ENCODE data around the gene TGM1.

Gene TGM1

GRCh38 chr14:24251880-24252288 is 11.1 kb downstream of the TGM1 start:
- no peak overlapping the region for H3K4me2 ChIP-seq (ENCODE audit: low read depth, low read length)

GRCh38 chr14:24250354-24250753 is 12.6 kb downstream of the TGM1 start:
- no peak overlapping the region for H3K4me2 ChIP-seq (ENCODE audit: low read depth, low read length)
- H3K36me3 ChIP-seq (replicated peaks; ENCODE audit: insufficient read depth, low read length): no peaks in the 10 kb centered on the region
- no peak overlapping the region for H3K4me3 ChIP-seq (ENCODE audit: low read length)
- no peaks in the 10 kb centered on the region for H3K9me2 ChIP-seq (replicated peaks; ENCODE audit: insufficient read depth, low read length)
- H3K4me1 ChIP-seq (ENCODE audit: low read length): no peaks in the 10 kb centered on the region
- no peaks in the 10 kb centered on the region for H3K27me3 ChIP-seq (replicated peaks; ENCODE audit: insufficient read depth, low read length)
- no peaks in the 10 kb centered on the region for H3K79me2 ChIP-seq (ENCODE audit: low read length)
- no peak overlapping the region for H3K9ac ChIP-seq (ENCODE audit: low read length)
- no peak for DNase-seq
- TF ChIP-seq CTCF (IDR thresholded peaks at IDR 0.05; ENCODE audit: low read length): no peak
- no peak for TF ChIP-seq EZH2 (optimal IDR thresholded peaks at IDR 0.05; ENCODE audit: low read depth, low read length)
- TF ChIP-seq EZH2phosphoT487 (IDR thresholded peaks at IDR 0.05; ENCODE audit: low read length): no peak
- no peaks in the 10 kb centered on the region for H4K20me1 ChIP-seq (ENCODE audit: insufficient read depth, low read length)
- H3F3A ChIP-seq (ENCODE audit: insufficient read depth, low read length): peaks cover 10% of the 10 kb centered on the region; the same call in 1 of the 2 replicates
- no peak overlapping the region for H2AFZ ChIP-seq (ENCODE audit: low read length)
- no peaks in the 10 kb centered on the region for H3K9me3 ChIP-seq (replicated peaks; ENCODE audit: insufficient read depth, low read length)
- no peak overlapping the region for H3K27ac ChIP-seq (ENCODE audit: low read length)

More at GRCh38 chr14:24251880-24252288, 11.1 kb downstream of the TGM1 start:
- H3K9me3 ChIP-seq (replicated peaks; ENCODE audit: insufficient read depth, low read length): no peaks in the 10 kb centered on the region
- H3K27ac ChIP-seq (ENCODE audit: low read length): no peak overlapping the region
- H3K79me2 ChIP-seq (ENCODE audit: low read length): no peaks in the 10 kb centered on the region
- TF ChIP-seq CTCF (IDR thresholded peaks at IDR 0.05; ENCODE audit: low read length) (no peak), EZH2phosphoT487 (IDR thresholded peaks at IDR 0.05; ENCODE audit: low read length) (no peak), EZH2 (optimal IDR thresholded peaks at IDR 0.05; ENCODE audit: low read depth, low read length) (no peak)
- no peaks in the 10 kb centered on the region for H3K4me1 ChIP-seq (ENCODE audit: low read length)
- no peak overlapping the region for H3K9ac ChIP-seq (ENCODE audit: low read length)
- no peak overlapping the region for H3K4me3 ChIP-seq (ENCODE audit: low read length)
- H2AFZ ChIP-seq (ENCODE audit: low read length): no peak overlapping the region
- no peaks in the 10 kb centered on the region for H3K36me3 ChIP-seq (replicated peaks; ENCODE audit: insufficient read depth, low read length)
- H3F3A ChIP-seq (ENCODE audit: insufficient read depth, low read length): peaks cover 6% of the 10 kb centered on the region; the same call in 1 of the 2 replicates
- DNase-seq: no peak
- no peaks in the 10 kb centered on the region for H4K20me1 ChIP-seq (ENCODE audit: insufficient read depth, low read length)
- no peaks in the 10 kb centered on the region for H3K9me2 ChIP-seq (replicated peaks; ENCODE audit: insufficient read depth, low read length)
- H3K27me3 ChIP-seq (replicated peaks; ENCODE audit: insufficient read depth, low read length): no peaks in the 10 kb centered on the region

- H3K36me3 ChIP-seq (replicated peaks; ENCODE audit: insufficient read depth, low read length): no peaks in the 10 kb centered on the region
- H3K27ac ChIP-seq (ENCODE audit: low read length): no peak overlapping the region
- no peak overlapping the region for H2AFZ ChIP-seq (ENCODE audit: low read length)
- H3K27me3 ChIP-seq (replicated peaks; ENCODE audit: insufficient read depth, low read length): no peaks in the 10 kb centered on the region
- no peak overlapping the region for H3K9ac ChIP-seq (ENCODE audit: low read length)
- no peaks in the 10 kb centered on the region for H3K9me3 ChIP-seq (replicated peaks; ENCODE audit: insufficient read depth, low read length)
- H3K4me1 ChIP-seq (ENCODE audit: low read length): no peaks in the 10 kb centered on the region
- H3K79me2 ChIP-seq (ENCODE audit: low read length): no peaks in the 10 kb centered on the region
- no peaks in the 10 kb centered on the region for H3K9me2 ChIP-seq (replicated peaks; ENCODE audit: insufficient read depth, low read length)
- no peak overlapping the region for H3K4me3 ChIP-seq (ENCODE audit: low read length)
- H3K4me2 ChIP-seq (ENCODE audit: low read depth, low read length): no peak overlapping the region
- H4K20me1 ChIP-seq (ENCODE audit: insufficient read depth, low read length): no peaks in the 10 kb centered on the region
- peaks cover 10% of the 10 kb centered on the region; the same call in 1 of the 2 replicates for H3F3A ChIP-seq (ENCODE audit: insufficient read depth, low read length)
- no peak for DNase-seq
- TF ChIP-seq EZH2 (optimal IDR thresholded peaks at IDR 0.05; ENCODE audit: low read depth, low read length) (no peak), CTCF (IDR thresholded peaks at IDR 0.05; ENCODE audit: low read length) (no peak), EZH2phosphoT487 (IDR thresholded peaks at IDR 0.05; ENCODE audit: low read length) (no peak)
These were observed 13.6 kb downstream of the TGM1 start for GRCh38 chr14:24249230-24250021.
